Cardiac muscle cell (in vitro differentiated cells and primary cell): Measurements from ENCODE around the gene MXD4. TPM values are rescaled to one million over a fixed set of nuclear protein-coding genes. Genes with fewer than 3 reads are reported as not detected.
A peak's percentile ranks its signal among the peaks of the same experiment; 100 is the strongest.

Experiments
- DNase-seq, 2 donors: peaks; one replicate each; pipeline versions ENCODE4 v3.0.0 to v3.0.0-alpha.2; 2010 to 2017; ENCODE audit warnings: low read depth in 1 of 2, low spot score in 1 of 2
- H3K27ac ChIP-seq: fragments of 200-600 bp; sonication (generic); 2 replicates; pipeline ENCODE4 v1.5.1; 2016
- H3K27me3 ChIP-seq: fragments of 200-600 bp; sonication (generic); 2 replicates; pipeline ENCODE4 v1.6.0; 2016; ENCODE audit warnings: control low read depth
- H3K36me3 ChIP-seq: fragments of 200-600 bp; sonication (generic); 2 replicates; pipeline ENCODE4 v1.5.1; 2016; ENCODE audit warnings: control low read depth
- H3K4me1 ChIP-seq: fragments of 200-600 bp; sonication (generic); 2 replicates; pipeline ENCODE4 v1.8.1; 2017; ENCODE audit warnings: low read depth, mild to moderate bottlenecking, mixed run types
- H3K4me3 ChIP-seq: fragments of 200-600 bp; sonication (generic); 2 replicates; pipeline ENCODE4 v1.5.1; 2016; ENCODE audit warnings: mild to moderate bottlenecking
- H3K9me3 ChIP-seq: fragments of 200-600 bp; sonication (generic); 2 replicates; pipeline ENCODE4 v1.5.1; 2017; ENCODE audit warnings: low read depth, mild to moderate bottlenecking, control low read depth
- CTCF ChIP-seq: IDR thresholded peaks from 2 replicates; pipeline ENCODE4 v1.5.1; 2012; ENCODE audit warnings: low read depth, mild to moderate bottlenecking, low read length
- polyA plus RNA-seq: library from polyadenylated mRNA; unstranded; fragments of >200 nt; fragmentation: Nextera tagmentation; extraction: Ambion mirVana; gene quantifications from 2 replicates; pipeline ENCODE4 v1.2.1, GENCODE V29; 2016
- total RNA-seq: library from RNA; depleted of rRNA; stranded (reverse); fragments of >200 nt; gene quantifications from 2 replicates; pipeline ENCODE4 v1.2.3, GENCODE V29; 2016

The MXD4 gene
- total and polyA plus RNA-seq, 2 experiments from 2014 or later, result 45.5 to 64.0 TPM

DNA sequence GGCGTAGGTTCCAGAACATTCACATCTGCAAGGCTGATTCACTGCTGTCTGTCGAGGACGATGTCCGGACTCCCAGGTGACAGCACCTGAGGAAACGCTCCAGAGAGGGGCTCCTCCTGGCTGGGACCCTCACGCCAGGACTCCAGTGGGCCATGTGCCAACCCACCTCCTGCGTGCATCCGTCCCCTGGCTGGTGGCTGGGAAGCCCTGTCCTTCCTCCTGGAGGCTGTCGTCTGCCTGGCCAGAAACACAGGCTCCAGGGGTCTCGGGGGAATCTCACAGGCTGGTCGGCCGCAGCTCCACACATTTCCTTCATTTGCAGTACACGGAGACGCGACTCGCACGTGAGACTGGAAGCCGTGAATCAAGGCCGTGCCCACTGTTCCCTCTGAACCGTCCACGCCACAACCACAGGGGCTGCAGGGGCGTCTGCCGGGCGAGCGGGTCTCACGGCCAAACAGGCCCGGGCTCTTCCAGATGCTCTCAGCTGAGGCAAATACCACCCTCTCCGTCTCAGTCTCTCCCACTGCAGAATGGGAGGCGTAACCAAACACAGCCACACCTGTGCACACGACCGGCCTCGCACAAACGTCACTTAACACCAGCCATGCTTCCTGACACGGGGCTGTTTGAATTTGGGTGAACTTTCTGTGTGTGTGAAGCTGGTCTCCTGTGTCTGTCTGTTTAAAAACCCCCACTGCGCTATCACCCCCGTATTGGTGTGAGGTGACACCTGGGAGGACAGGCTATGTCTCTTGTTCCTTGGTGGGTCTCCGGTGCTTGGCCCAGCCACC, 38.7 kb upstream of the MXD4 start:
- DNase-seq, result no peak

DNA sequence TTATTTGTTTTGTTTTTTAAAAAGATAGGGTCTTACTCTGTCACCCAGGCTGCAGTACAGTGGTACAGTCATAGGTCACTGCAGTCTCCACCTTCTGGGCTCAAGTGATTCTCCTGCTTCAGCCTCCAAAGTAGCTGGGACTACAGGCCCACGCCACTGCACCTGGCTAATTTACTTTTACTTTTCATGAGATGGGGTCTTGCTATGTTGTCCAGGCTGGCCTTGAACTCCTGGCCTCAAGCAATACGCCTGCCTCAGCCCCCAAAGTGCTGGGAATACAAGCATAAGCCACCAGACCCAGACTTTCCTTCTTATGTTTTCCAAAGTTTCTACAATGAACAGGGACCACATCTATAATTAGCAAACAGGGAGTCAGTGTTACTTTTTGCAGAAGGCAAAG, 37.9 kb upstream of the MXD4 start:
- Histone ChIP-seq H3K9me3 (no peaks in the 10 kb centered on the region), H3K36me3 (no peaks in the 10 kb centered on the region), H3K4me1 (peaks cover 10% of the 10 kb centered on the region), H3K27me3 (no peaks in the 10 kb centered on the region), H3K4me3 (no peak overlapping the region), H3K27ac (no peak overlapping the region)
- DNase-seq, result no peak
- no peak for TF ChIP-seq CTCF

More for the DNA sequence above, 38.7 kb upstream of the MXD4 start:
- H3K9me3 ChIP-seq, result no peaks in the 10 kb centered on the region
- no peaks in the 10 kb centered on the region for H3K27me3 ChIP-seq
- peaks cover 10% of the 10 kb centered on the region for H3K4me1 ChIP-seq
- no peak overlapping the region for H3K27ac ChIP-seq
- no peak for TF ChIP-seq CTCF
- H3K36me3 ChIP-seq, result no peaks in the 10 kb centered on the region
- H3K4me3 ChIP-seq, result no peak overlapping the region

GRCh38 chr4:2298532-2298991, 36.7 kb upstream of the MXD4 start:
- Histone ChIP-seq H3K36me3 (no peaks in the 10 kb centered on the region), H3K27ac (no peak overlapping the region)
- TF ChIP-seq CTCF, result no peak

DNA sequence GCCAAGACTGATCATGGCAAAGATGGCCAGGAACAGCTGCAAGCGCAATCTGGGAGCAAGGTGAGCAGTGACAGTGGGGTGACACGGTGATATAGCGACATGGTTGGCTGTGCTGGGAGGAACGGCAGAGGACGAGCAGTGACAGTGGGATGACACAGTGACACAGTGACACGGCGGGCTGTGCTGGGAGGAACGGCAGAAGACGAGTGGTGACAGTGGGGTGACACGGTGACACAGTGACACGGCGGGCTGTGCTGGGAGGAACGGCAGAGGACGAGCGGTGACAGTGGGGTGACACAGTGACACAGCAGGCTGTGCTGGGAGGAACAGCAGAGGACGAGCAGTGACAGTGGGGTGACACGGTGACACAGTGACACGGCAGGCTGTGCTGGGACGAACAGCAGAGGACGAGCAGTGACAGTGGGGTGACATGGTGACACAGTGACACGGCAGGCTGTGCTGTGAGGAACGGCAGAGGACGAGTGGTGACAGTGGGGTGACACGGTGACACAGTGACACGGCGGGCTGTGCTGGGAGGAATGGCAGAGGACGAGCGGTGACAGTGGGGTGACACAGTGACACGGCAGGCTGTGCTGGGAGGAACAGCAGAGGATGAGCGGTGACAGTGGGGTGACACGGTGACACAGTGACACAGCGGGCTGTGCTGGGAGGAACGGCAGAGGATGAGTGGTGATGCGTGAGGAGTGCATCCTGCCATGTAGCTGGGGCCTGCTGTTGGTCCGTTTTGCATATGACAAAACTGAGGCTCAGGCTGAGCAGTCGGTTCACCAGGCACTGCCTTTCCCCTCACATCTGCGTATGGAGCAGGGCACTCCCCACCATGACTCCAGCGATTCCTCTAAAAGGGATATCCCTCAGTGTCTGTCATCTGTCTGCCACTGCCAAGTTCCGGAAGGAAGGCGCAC, 36.0 kb upstream of the MXD4 start:
- H3K36me3 ChIP-seq, result no peaks in the 10 kb centered on the region
- no peak for TF ChIP-seq CTCF
- H3K27me3 ChIP-seq, result no peaks in the 10 kb centered on the region
- H3K4me1 ChIP-seq, result peaks cover 10% of the 10 kb centered on the region
- no peak for DNase-seq
- H3K27ac ChIP-seq, result no peak overlapping the region
- H3K4me3 ChIP-seq, result no peak overlapping the region
- no peaks in the 10 kb centered on the region for H3K9me3 ChIP-seq

More at GRCh38 chr4:2298532-2298991, 36.7 kb upstream of the MXD4 start:
- no peak for DNase-seq
- Histone ChIP-seq H3K9me3 (no peaks in the 10 kb centered on the region), H3K4me3 (no peak overlapping the region), H3K4me1 (peaks cover 10% of the 10 kb centered on the region), H3K27me3 (no peaks in the 10 kb centered on the region)

- H3K4me1 ChIP-seq, result peaks cover 10% of the 10 kb centered on the region
- H3K9me3 ChIP-seq, result no peaks in the 10 kb centered on the region
- H3K4me3 ChIP-seq, result no peak overlapping the region
- peak overlapping the region; percentile 51 for H3K27ac ChIP-seq
- no peak for TF ChIP-seq CTCF
- H3K36me3 ChIP-seq, result no peaks in the 10 kb centered on the region
- peak in 1 of 2 donors; percentile 41 for DNase-seq
- H3K27me3 ChIP-seq, result no peaks in the 10 kb centered on the region
Measured at GRCh38 chr4:2296631-2297601, 35.0 kb upstream of the MXD4 start.
